RPMI7951 (cell line): ENCODE data around the gene HEPN1. TPM values are rescaled to one million over a fixed set of nuclear protein-coding genes. Genes with fewer than 3 reads are reported as not detected.
"Not testable (repeated sequence)": the region's sequence is repeated elsewhere in the genome, so short reads cannot be mapped to it uniquely, and the experiment has no call there.

Source experiments
- DNase-seq: peaks from one replicate; pipeline ENCODE4 v3.0.0-alpha.2; 2012; ENCODE audit warnings: low read depth
- total RNA-seq: library from RNA; depleted of rRNA; stranded (reverse); fragments of >200 nt; shearing (Covaris generic); gene quantifications from 2 replicates; pipeline ENCODE4 v1.2.3, GENCODE V29; 2014; rRNA removed

HEPN1 gene
- total RNA-seq, 1 experiment from 2014 or later = not detected

DNA sequence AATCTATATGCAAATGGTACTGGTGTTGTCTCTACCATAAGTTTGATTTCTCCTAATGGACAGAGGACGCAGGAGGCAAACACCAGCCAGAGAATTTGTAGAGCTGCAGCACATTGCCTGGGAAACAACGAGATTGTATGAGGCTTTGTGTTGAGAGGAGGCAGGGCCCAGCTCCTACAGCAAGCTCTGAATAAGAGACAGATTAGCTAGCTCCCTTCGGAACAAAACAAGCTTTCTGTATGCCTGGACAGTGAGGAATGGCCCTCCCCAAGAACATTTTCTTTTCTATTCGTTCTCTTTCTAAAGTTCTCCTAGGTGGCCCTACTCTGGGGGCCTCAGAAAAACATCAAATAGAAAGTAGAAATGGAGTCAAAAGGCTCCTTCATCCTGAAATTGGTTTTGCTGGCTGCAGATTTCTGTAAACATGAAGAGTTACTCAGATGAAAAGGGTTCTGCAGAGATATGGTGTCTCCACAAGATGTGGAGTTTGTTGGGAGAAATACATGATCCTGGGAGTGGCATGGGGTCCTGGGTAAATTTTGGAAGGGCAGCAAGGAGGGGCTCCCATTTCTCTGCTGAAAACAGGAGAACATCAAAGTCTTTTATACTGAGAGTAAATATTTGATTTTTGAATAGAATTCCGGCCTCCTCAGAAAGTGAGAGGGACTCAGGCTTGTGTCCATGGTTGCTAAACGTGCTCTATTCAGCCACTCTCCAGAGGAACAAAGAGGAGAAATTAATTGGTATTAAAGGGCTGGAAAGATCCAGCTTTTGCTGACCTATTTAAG is 23.6 kb downstream of the HEPN1 start:
- DNase-seq = no peak

DNA sequence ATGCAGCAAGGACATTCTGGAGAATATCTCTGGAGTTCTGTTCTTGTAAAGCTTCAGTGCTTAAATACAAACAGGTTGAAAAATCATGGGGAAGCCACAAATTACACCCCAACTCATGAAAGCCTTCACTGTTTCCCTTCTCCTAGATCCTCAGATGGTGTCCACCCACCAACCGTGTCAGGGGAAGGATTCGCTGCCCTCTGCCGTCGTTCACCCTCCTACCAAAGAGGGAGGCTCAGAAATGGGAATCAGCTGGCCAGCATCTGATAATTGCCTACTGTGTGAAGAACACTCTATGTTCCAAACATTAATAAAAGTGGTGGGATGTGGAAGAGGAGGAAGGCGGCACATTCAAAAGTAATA is 24.2 kb downstream of the HEPN1 start:
- DNase-seq = no peak

DNA sequence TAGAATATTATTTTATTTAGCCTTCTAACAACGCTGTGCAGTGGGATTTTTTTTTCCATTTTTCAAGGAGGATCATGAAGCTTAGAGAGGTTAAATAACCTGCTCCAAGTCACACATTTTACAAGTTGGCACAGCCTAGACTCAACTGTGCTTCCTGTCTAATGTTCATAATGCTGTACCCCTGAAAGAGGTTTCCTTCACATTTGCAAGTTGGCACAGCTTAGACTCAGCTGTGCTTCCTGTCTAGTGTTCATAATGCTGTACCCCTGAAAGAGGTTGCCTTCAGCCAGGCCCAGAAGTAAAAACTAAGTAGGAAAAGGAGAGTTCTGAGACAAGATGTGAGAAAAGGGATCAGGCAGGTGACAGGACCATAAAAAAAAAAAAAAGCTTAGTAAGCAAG is 24.7 kb downstream of the HEPN1 start:
- DNase-seq = no peak

DNA sequence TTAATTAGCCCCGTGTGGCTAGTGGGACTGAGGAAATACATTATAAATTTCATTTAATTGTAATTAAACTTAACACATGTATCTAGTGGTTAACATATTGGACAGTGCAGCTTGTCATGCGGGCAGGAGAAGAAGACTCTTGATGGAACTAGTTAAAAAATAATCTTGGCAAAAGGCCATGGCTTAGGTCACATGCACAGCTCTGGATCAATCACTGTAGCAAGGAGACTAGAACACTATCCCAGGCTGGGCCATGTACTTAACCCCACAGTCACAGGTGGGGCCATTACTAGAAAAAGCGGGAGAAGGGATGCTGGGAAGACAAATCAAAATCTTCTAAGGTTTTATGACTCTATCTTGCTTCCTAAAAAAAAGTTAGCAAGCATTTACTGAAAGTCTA is 25.5 kb downstream of the HEPN1 start:
- DNase-seq = no peak

DNA sequence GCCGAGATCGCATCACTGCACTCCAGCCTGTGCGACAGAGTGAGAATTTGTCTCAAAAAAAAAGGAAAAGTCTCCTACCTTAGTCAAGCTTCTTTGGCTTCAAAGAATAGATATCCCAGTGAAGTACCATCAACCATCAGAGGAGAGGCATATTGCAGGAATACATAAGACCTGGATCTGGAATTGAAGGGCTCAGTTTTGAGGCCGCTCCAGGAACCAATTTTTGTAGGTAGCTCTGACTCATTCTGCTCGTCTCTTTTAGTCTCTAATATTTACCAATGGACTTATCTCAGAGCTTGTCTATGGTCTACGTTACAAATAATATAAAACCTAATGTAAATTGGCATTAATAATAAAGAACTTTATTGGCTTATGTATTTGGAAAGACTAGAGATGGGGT is 26.8 kb downstream of the HEPN1 start:
- no peak for DNase-seq

DNA sequence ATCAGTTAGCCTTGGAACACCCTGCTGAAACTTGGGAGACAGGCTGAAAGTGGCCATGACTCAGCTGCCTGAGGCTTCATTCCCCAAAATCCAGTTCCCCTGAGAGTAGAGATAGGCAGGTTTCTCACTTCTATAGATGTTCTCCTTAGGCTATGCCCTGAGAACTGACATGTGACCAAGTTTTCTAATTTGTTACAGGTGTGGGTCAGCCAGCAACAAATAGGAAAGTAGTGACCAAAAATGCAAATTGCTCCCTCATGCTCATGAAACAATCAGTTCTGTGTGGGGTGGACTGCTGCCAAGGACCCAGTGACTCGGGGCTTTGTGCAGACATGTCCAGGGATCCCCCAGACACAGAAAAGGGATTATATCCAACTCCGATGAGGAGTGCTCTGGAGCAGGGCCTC is 27.7 kb downstream of the HEPN1 start:
- peak; percentile 78 for DNase-seq

DNA sequence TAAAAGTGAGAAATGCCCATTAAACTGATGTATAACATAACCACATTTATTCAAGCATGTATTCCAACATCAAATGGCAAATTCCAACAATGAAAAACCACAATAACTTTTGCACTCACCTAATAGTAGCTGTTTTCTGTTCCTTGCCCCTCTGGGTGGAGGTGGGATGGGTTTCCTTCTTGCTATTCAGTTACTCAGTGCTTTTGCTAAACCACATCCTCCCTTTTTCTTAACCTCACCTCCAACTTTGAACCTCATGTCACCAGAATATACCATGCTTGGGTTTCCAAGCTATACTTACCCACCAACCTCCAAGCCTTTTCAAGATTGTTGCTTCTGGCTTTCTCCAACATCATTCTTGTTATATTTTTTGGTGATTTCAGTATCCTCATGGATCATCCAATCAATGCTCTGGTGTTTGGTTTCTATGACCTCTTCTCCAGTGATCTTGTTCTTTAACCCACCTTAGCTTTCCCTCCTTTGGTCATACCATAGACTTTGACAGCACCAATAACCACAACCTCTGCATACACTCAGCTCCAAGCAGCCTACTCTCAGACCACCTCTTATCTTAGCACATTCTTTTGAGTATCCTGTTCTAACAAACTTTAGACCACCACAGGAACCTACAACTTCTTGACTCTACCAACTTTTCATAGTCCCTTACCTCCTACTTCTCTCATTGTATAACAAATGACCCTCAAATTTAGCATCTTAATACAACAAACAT is 31.7 kb downstream of the HEPN1 start:
- no peak for DNase-seq

DNA sequence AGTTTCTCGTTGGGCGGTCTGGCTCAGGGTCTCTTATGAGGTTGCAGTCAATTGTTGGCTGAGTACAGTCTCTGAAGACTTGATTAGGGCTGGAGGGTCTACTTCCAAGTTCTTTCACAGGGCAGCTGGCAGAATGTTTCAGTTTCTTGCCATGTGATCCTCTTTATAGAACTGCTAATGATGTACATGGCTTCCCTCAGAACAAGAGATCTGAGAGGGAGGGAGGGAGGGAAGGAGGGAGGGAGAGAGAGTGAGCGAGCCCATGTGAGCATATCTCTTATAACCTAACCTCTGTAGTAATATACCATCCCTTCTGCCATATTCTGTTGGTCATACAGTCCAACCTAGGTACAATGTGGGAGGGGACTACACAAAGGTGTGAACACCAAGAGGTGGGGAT is 32.3 kb downstream of the HEPN1 start:
- DNase-seq = no peak

DNA sequence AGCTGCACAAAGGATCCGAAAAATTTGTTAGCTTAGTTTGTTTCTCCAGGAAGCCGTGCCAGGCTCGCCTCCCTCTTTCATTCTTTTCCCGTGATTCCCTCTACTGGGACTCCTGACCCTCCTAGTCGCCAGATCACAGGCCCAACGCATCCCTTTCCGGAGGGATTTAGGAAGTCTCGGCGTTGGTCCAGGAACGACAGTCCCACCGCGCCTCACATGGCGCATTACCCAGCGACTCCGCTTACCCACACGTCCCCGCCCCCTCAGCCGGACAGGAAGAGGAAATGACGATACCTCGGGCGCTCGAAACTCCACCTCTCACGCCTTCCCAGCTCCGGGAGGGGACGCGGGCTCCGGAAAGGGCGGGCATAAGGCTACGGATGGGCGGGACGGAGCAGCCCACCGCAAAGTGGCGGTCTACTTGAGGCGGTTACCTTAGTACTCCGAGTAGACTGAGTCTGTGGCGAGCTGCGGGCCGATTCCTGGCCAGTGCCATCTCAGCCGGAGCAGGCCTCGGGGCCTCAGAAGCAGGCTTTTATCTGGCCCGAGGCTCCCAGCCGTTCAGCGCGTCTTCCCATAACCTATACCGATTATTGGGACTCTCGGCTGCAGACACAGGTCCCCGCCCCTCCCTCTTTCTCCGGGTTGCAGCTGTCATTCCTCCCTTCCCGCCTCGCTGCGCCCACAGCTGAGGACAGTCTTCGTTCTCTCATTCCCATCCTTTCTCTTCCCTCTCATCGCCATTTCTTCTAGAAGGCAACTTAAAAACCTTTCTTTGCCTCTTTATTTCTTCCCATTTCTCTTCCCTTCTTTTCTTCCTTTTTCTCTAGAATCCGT is 34.9 kb downstream of the HEPN1 start, which contains the start of gene CCDC15:
Gene CCDC15, plus strand, starts transcription at position 450 of the 837 bp plus-strand sequence. CDS start 531 bp downstream, outside the sequence.
- peak; percentile 99 for DNase-seq

DNA sequence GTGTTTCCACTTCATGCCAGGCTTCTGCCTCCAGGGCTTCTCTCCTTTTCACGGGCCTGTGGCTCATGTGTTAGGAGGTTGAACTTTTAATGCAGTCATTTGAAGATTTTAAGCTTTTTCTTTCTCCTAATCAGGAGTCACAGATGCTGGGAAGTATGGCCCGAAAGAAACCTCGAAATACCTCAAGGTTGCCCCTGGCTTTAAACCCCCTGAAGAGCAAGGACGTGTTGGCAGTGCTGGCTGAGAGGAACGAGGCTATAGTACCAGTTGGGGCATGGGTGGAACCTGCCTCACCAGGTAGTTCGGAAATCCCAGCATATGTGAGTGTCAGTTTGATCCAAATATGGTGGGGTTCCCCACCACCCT is 35.5 kb downstream of the HEPN1 start:
- DNase-seq = no peak

DNA sequence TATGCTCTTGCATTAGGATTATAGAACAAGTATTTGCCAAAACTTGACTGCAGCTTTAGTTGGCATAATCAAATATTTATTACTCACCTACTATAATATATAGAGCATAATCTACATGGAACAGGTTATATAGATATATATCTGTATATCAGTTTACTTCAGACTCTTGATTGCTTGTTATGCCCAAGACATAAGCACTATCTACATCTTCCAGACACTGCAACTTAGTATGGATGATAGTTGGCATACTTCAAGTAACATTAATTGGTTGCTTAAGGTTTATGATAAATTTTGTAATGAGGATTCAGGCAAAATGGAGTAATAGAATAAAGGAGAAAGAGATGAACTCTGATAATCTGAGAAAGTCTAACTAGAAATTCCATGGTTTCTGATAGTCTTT is 36.0 kb downstream of the HEPN1 start:
- no peak for DNase-seq

DNA sequence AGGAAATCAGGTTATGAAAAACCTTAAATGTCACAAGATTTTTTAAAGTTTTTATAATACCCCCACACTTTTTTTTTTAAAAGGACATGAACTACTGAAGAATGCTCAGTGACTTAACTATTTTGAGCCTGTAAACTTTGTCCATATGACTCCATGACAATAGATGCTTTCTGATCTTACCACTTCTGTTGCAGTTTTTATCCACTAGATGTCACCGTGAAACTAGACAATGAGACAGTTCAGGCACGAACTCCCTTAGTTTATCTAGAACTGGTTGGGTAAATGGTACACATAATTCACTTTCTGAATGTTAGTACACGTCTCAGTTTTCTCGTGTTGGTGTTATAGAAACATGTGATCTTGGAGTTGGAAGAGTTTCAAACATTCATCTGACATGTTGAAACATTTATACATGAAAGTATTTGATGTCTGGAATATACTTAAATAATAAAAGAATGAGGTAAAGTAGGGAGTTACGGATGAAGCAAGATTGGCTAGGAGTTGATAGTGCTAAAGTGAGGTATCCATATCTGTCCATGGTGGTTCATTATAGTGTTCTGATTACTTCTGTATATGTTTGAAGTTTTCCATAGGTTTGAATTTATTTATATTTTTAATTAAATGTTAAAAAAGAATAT is 43.0 kb downstream of the HEPN1 start:
- DNase-seq = peak; percentile 81

DNA sequence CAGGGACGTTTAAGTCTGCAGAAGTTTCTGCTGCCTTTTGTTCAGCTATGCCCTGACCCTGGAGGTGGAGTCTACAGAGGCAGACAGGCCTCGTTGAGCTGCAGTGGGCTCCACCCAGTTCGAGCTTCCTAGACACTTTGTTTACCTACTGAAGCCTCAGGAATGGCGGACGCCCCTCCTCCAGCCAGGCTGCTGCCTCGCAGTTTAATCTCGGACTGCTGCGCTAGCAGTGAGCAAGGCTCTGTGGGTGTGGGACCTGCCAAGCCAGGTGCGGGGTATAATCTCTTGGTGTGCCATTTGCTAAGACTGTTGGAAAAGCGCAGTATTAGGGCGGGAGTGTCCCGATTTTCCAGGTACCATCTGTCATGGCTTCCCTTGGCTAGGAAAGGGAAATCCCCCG is 49.1 kb downstream of the HEPN1 start:
- not testable (repeated sequence) for DNase-seq

Other genes with a start within 250 kb of the HEPN1 start
- 6.7 and 12.0 TPM in 2 replicates for gene SIAE, start 245.5 kb upstream of the HEPN1 start, total RNA-seq
- gene SPA17, start 245.3 kb upstream of the HEPN1 start, total RNA-seq = 21.7 and 27.3 TPM in 2 replicates
- gene NRGN, start 179.3 kb upstream of the HEPN1 start, total RNA-seq = 1.9 and 3.2 TPM in 2 replicates
- gene VSIG2, start 167.0 kb upstream of the HEPN1 start, total RNA-seq = not detected in 2 replicates
- not detected in 2 replicates for gene ESAM, start 157.0 kb upstream of the HEPN1 start, total RNA-seq
- gene MSANTD2, start 118.8 kb upstream of the HEPN1 start, total RNA-seq = 9.3 and 15.0 TPM in 2 replicates
- 20.3 and 21.7 TPM in 2 replicates for gene ROBO3, start 53.8 kb upstream of the HEPN1 start, total RNA-seq
- gene ROBO4, start 21.4 kb upstream of the HEPN1 start, total RNA-seq = 8.9 and 9.6 TPM in 2 replicates
- gene HEPACAM, start 16.8 kb downstream of the HEPN1 start, total RNA-seq = not detected in 2 replicates
- 10.9 and 11.4 TPM in 2 replicates for gene CCDC15, start 35.0 kb downstream of the HEPN1 start, total RNA-seq
- gene SLC37A2, start 144.1 kb downstream of the HEPN1 start, total RNA-seq = 153 and 174 TPM in 2 replicates
- 37.2 and 38.0 TPM in 2 replicates for gene TMEM218, start 192.4 kb downstream of the HEPN1 start, total RNA-seq
- 2.1 and 2.8 TPM in 2 replicates for gene PKNOX2, start 245.5 kb downstream of the HEPN1 start, total RNA-seq